ENCODE data around the gene NELFA.

DNA sequence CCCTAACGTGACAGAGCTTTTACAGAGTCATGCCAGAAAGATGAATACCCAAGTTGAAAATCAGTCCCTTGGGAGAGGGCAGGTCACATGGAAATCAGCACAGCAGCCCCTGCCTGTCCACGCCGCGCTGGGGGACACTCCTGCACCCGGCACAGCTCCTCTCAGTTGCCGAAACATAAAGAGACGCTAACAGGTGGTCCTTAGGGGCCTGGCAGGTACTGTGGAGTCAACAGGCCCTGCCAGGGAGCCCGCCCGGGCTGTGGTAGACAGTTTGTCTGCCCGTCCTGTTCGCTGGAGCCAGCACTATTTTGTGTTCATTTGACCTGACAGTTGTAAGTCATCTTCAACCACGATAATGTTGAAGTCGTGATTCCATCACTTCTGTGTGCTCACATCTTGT is 30.5 kb downstream of the NELFA start:
- TF ChIP-seq, protein P1, sequence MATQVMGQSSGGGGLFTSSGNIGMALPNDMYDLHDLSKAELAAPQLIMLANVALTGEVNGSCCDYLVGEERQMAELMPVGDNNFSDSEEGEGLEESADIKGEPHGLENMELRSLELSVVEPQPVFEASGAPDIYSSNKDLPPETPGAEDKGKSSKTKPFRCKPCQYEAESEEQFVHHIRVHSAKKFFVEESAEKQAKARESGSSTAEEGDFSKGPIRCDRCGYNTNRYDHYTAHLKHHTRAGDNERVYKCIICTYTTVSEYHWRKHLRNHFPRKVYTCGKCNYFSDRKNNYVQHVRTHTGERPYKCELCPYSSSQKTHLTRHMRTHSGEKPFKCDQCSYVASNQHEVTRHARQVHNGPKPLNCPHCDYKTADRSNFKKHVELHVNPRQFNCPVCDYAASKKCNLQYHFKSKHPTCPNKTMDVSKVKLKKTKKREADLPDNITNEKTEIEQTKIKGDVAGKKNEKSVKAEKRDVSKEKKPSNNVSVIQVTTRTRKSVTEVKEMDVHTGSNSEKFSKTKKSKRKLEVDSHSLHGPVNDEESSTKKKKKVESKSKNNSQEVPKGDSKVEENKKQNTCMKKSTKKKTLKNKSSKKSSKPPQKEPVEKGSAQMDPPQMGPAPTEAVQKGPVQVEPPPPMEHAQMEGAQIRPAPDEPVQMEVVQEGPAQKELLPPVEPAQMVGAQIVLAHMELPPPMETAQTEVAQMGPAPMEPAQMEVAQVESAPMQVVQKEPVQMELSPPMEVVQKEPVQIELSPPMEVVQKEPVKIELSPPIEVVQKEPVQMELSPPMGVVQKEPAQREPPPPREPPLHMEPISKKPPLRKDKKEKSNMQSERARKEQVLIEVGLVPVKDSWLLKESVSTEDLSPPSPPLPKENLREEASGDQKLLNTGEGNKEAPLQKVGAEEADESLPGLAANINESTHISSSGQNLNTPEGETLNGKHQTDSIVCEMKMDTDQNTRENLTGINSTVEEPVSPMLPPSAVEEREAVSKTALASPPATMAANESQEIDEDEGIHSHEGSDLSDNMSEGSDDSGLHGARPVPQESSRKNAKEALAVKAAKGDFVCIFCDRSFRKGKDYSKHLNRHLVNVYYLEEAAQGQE (IDR thresholded peaks at IDR 0.05; ENCODE audit: low read depth): no peak
- TF ChIP-seq MAX (IDR thresholded peaks at IDR 0.05) (no peak), YY1 (IDR thresholded peaks at IDR 0.05; ENCODE audit: low read depth) (no peak), USF1 (IDR thresholded peaks at IDR 0.05) (no peak), ZBTB7A (IDR thresholded peaks at IDR 0.05; ENCODE audit: low read depth) (no peak)
